GM13976 (cell line): Measurements from ENCODE around the gene FAM120AOS.

ENCODE experiments used
- DNase-seq: peaks from one replicate; pipeline ENCODE4 v3.0.0; 2012; ENCODE audit warnings: low spot score
- CTCF ChIP-seq: IDR thresholded peaks from 2 replicates; pipeline ENCODE4 v1.5.1; 2012; ENCODE audit warnings: borderline replicate concordance, mild to moderate bottlenecking; ENCODE audit not compliant: insufficient read depth; ENCODE audit errors: extremely low read depth, missing control alignments, control extremely low read depth
- in situ Hi-C: fragments of 300-500 bp; cut with MboI; formaldehyde crosslinking; loops from one replicate; pipeline ENCODE4 v1.12.0; 2022; ENCODE audit warnings: low sequenced_read_pairs, mixed read lengths, inconsistent platforms; ENCODE audit not compliant: unreplicated experiment

The FAM120AOS gene

GRCh38 chr9:93470391-93470790, 17.0 kb upstream of the FAM120AOS start:
- in situ Hi-C loops, result no loop called here
- DNase-seq, result no peak
- TF ChIP-seq CTCF, result no peak

- DNase-seq, result no peak
- in situ Hi-C loops, result no loop called here
- TF ChIP-seq CTCF, result no peak
These were observed 15.5 kb upstream of the FAM120AOS start for GRCh38 chr9:93468763-93469456.

- in situ Hi-C loops, result no loop called here
- DNase-seq, result no peak
- TF ChIP-seq CTCF, result no peak
These were observed 14.1 kb upstream of the FAM120AOS start for GRCh38 chr9:93467462-93467861.

- TF ChIP-seq CTCF, result no peak
- no peak for DNase-seq
- in situ Hi-C loops, result no loop called here
These were observed 13.7 kb upstream of the FAM120AOS start for GRCh38 chr9:93467062-93467416.

GRCh38 chr9:93466416-93467061, 13.2 kb upstream of the FAM120AOS start:
- in situ Hi-C loops, result no loop called here
- no peak for TF ChIP-seq CTCF
- DNase-seq, result no peak

- no peak for DNase-seq
- TF ChIP-seq CTCF, result no peak
- in situ Hi-C loops, result no loop called here
These were observed 12.5 kb upstream of the FAM120AOS start for GRCh38 chr9:93465855-93466254.
